Brain microvascular endothelial cell (primary cell): ENCODE measurements around the gene UNC45B.
"Not testable (repeated sequence)": the region's sequence is repeated elsewhere in the genome, so short reads cannot be mapped to it uniquely, and the experiment has no call there.

Experiments
- DNase-seq: peaks from one replicate; pipeline ENCODE4 v3.0.0-alpha.2; 2020
- H3K27ac ChIP-seq: fragments of 250-450 bp; sonication (Bioruptor Pico); 2 replicates; pipeline ENCODE4 v1.5.1; 2020; ENCODE audit warnings: mild to moderate bottlenecking, moderate library complexity
- H3K27me3 ChIP-seq: fragments of 250-450 bp; sonication (Bioruptor Pico); replicated peaks from 2 replicates; pipeline ENCODE4 v1.5.1; 2020; ENCODE audit warnings: mild to moderate bottlenecking
- H3K36me3 ChIP-seq: fragments of 250-450 bp; sonication (Bioruptor Pico); replicated peaks from 2 replicates; pipeline ENCODE4 v1.5.1; 2020; ENCODE audit warnings: mild to moderate bottlenecking
- H3K4me3 ChIP-seq: 2 replicates; pipeline ENCODE4 v1.5.1; 2011; ENCODE audit warnings: low read depth, mild to moderate bottlenecking, control low read depth, low read length, moderate library complexity
- in situ Hi-C: cut with HindIII; loops from 2 replicates; pipeline ENCODE4 v1.10.0; 2017; ENCODE audit warnings: low sequenced_read_pairs, low pct_ligation_motif_present
- TF ChIP-seq, protein P1 (sequence below): IDR thresholded peaks from 2 replicates; pipeline ENCODE4 v1.5.1; 2011; ENCODE audit warnings: low read depth, mild to moderate bottlenecking, moderate library complexity, low read length, control low read depth, inconsistent platforms; ENCODE audit errors: missing control alignments

The UNC45B gene

DNA sequence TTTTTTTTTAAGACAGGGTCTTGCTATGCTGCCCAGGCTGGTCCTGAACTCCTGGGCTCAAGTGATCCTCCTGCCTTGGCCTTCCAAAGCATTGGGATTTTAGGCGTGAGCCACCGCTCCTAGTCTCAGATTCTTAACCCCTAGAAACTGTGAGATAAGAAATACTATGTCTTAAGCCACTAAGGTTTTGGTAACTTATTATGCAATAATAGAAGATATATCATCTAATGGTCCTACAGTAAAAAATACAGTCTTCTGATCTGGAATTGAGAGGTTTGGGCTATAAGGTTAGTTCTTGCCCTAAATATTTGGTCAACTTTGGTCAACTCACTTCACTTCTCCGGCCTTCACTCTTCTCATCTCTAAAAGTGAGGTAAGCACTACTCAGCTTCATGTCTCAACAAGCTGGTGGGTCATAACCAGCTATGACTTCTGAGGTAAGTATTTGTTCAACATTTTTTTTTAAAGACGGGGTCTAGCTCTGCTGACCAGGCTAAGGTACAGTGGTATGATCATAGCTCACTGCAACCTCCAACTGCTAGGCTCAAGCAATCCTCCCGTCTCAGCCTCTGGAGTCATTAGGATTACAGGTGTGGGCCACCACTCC, 42.7 kb upstream of the UNC45B start:
- in situ Hi-C loops: no loop called here
- TF ChIP-seq, protein P1, sequence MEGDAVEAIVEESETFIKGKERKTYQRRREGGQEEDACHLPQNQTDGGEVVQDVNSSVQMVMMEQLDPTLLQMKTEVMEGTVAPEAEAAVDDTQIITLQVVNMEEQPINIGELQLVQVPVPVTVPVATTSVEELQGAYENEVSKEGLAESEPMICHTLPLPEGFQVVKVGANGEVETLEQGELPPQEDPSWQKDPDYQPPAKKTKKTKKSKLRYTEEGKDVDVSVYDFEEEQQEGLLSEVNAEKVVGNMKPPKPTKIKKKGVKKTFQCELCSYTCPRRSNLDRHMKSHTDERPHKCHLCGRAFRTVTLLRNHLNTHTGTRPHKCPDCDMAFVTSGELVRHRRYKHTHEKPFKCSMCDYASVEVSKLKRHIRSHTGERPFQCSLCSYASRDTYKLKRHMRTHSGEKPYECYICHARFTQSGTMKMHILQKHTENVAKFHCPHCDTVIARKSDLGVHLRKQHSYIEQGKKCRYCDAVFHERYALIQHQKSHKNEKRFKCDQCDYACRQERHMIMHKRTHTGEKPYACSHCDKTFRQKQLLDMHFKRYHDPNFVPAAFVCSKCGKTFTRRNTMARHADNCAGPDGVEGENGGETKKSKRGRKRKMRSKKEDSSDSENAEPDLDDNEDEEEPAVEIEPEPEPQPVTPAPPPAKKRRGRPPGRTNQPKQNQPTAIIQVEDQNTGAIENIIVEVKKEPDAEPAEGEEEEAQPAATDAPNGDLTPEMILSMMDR: no peak
- H3K27ac ChIP-seq: no peak overlapping the region

DNA sequence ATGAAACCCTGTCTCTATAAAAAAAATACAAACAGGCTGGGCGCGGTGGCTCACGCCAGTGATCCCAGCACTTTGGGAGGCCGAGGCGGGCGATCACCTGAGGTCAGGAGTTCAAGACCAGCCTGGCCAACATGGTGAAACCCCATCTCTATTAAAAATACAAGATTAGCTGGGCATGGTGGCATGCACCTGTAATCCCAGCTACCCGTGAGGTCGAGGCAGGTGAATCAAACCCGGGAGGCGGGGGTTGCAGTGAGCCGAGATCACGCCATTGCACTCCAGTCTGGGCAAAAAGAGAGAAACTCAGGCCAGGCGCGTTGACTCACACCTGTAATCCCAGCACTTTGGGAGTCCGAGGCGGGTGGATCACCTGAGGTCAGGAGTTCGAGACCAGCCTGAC, 36.8 kb upstream of the UNC45B start:
- H3K27ac ChIP-seq, H3K27me3 ChIP-seq, H3K4me3 ChIP-seq, DNase-seq, H3K36me3 ChIP-seq, in situ Hi-C loops: not testable (repeated sequence)

More for the DNA sequence above, 42.7 kb upstream of the UNC45B start:
- Histone ChIP-seq H3K4me3 (no peak overlapping the region), H3K36me3 (peaks cover 20% of the 10 kb centered on the region), H3K27me3 (no peaks in the 10 kb centered on the region)
- no peak for DNase-seq

DNA sequence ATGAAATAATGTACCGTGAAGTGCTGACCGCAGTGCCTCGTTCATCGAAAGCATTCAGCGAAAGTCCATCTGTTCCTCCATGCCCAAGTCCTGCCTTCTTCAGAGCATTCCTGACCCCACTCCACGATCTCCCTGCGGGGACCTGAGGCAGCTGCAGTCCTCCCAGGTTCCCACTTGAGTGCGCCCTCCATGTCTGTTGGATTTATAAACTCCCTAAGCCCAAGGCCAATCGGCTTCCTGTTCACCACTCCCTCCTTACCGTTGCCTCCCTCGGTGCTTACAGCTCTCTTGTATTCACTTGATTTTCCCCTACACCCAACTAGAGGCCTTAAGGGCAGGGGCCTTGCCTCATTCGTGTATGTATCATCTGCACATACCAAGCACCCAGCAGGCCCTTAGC, 30.8 kb upstream of the UNC45B start:
- TF ChIP-seq, protein P1: no peak

DNA sequence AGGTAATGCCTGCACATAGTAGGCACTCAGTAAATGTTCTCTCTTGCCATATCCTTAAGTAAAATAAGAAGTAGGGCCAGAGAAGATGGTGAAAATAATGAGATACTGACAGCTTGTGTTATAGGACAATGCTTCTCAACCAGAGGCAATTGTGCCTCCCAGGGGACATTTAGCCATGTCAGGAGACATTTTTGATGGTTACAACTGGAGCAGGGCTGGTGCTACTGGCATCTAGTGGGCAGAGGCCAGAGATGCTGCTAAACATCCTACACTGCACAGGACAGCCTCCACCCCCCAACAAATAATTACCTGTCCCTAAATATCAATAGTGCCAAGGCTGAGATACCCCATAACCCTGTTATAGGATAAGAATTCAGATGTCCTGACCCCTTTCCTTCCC, 29.6 kb upstream of the UNC45B start:
- TF ChIP-seq, protein P1: peak; percentile 54
- H3K27me3 ChIP-seq: no peaks in the 10 kb centered on the region
- no peaks in the 10 kb centered on the region for H3K36me3 ChIP-seq
- peak; percentile 25 for DNase-seq
- no peak overlapping the region for H3K27ac ChIP-seq
- H3K4me3 ChIP-seq: no peak overlapping the region
- in situ Hi-C loops: no loop called here

More for the DNA sequence above, 30.8 kb upstream of the UNC45B start:
- Histone ChIP-seq H3K4me3 (no peak overlapping the region), H3K27me3 (no peaks in the 10 kb centered on the region), H3K27ac (no peak overlapping the region), H3K36me3 (no peaks in the 10 kb centered on the region)
- in situ Hi-C loops: no loop called here
- DNase-seq: no peak

DNA sequence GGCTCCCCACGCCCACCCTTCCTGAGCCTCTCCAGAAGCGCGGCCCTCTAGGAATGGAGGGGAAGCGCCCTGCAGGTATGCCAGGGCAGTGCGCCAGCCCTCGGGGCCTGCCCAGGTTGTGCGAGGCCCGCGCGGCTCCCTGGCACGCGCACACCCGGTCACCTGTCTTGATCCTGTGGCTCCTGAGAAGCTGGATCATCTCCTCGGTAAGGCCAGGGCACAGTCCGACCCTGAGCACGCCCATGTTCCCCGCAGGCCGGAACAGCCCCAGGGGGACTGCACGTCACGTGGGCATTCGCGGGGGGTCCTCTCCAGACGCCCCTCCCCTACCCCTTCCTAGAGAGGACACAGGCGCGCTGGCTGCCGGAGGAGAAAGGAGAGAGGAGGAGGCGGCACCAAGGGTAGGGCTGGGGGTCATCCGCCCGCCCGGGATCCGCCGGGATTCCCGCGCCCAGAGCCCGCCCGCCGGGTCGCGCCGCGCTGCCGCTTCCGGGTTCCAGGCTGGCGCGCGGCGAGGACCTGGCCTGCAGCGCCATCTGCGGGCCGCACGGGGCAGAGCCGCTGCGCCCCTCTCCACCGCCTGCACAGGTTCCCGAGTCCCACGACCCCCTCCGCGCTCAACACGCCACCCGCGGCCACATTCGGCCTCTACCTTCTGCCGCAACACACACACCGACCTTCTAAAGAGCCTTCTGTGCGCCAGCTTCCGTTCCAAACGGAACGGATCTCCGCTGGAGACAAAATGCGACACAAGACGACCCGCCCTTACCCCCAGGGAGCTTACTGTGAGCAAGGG, 28.0 kb upstream of the UNC45B start, which contains the start of gene RAD51D:
Gene RAD51D, minus strand, starts transcription at position 491 of the 796 bp plus-strand sequence. Its CDS starts 247 bp downstream, at position 244.
- in situ Hi-C loops: no loop called here
- peak within 1 kb of the TSS; percentile 17 for H3K27ac ChIP-seq
- peak within 1 kb of the TSS; percentile 92 for H3K4me3 ChIP-seq
- H3K27me3 ChIP-seq: no peaks in the 10 kb centered on the region
- H3K36me3 ChIP-seq: no peaks in the 10 kb centered on the region
- TF ChIP-seq, protein P1: peak; percentile 71
- DNase-seq: peak; percentile 30

DNA sequence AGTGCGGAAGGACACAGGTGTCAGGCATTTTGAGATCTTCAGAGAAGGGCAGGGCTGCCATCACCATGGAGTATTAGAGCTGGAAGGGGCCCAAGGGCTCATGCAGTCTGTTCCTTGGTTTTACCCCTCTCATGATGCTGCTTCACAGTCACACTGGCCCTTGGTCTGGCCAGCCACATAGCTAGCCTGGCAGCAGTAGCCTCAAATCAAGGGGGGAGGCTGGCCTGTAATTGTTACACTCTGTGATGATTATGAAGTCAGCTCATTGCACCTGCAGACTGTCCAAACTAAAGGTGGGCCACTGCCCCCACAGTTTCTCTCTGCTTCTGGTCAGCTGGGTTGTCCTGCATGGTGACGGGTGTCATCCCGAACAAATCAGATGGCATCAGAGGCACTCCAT, 26.3 kb upstream of the UNC45B start, which contains the start of gene FNDC8:
Gene FNDC8, plus strand, starts transcription at position 301 of the 400 bp plus-strand sequence. Its CDS starts 79 bp downstream, at position 380.
- H3K36me3 ChIP-seq: no peaks in the 10 kb centered on the region
- no peak for DNase-seq
- in situ Hi-C loops: no loop called here
- TF ChIP-seq, protein P1: no peak
- no peaks in the 10 kb centered on the region for H3K27me3 ChIP-seq
- no peak within 1 kb of the TSS for H3K27ac ChIP-seq
- no peak within 1 kb of the TSS for H3K4me3 ChIP-seq
